ENCODE measurements around the gene RAPGEF4. TPM values are rescaled to one million over a fixed set of nuclear protein-coding genes. Genes with fewer than 3 reads are reported as not detected.

RAPGEF4 gene
- total RNA-seq (2021; fragmentation: NEBNext Ultra II Directional; extraction: Animal tissue kit (Norgen Biotek cat#: 25700)): 1.4 and 2.6 TPM in 2 replicates
- 1.2 TPM in 2 replicates for polyA plus RNA-seq (2011; rRNA removed)
- 0.78 TPM for polyA plus RNA-seq (2011; cell fraction: cytosol; rRNA removed)
- 3.1 TPM for polyA plus RNA-seq (2011; cell fraction: nucleus; rRNA removed)
- 1.1 to 2.5 TPM (median 1.4 TPM) in 4 replicates for polyA plus RNA-seq (2012, experiment 1 of 2)
- polyA plus RNA-seq (2012, experiment 2 of 2): 0.35 TPM
- polyA plus RNA-seq (2013, experiment 1 of 2): 0.81 TPM
- 1.0 TPM for polyA plus RNA-seq (2013, experiment 2 of 2)
- 9.9 and 11.3 TPM in 2 replicates for polyA minus RNA-seq (2011; rRNA and poly(A)+ RNA removed)
- polyA minus RNA-seq (2011; cell fraction: cytosol; rRNA and poly(A)+ RNA removed): 1.9 TPM
- 17.0 TPM for polyA minus RNA-seq (2011; cell fraction: nucleus; rRNA and poly(A)+ RNA removed)
- long read RNA-seq, experiment 1, partial matches to known transcripts: 1 of 1 reads
- long read RNA-seq, experiment 1, other reads (novel, unspliced or antisense): 0 of 1 reads
- long read RNA-seq, experiment 2: 0 reads

GRCh38 chr2:172735582-172736423 lies at the start of gene RAPGEF4:
Gene RAPGEF4, plus strand, starts transcription at chr2:172735845. Its CDS starts 139 bp downstream, at chr2:172735984.
- H2BK120ac ChIP-seq (replicated peaks; ENCODE audit: low read depth, low read length): no peak within 1 kb of the TSS
- FAIRE-seq (no peak), DNase-seq (ENCODE audit: low read depth in 1 of 2, low spot score in 2 of 2) (peak in 1 of 2 experiments; percentile 63)
- no peak within 1 kb of the TSS for H2AK5ac ChIP-seq (ENCODE audit: low read depth, low read length)
- H3K4ac ChIP-seq (replicated peaks; ENCODE audit: insufficient read length, low read depth, low read length): no peak within 1 kb of the TSS
- no peak within 1 kb of the TSS for H3K56ac ChIP-seq (replicated peaks; ENCODE audit: insufficient read length, low read depth, low read length)
- H3K9ac ChIP-seq (replicated peaks in 1 of 4; ENCODE audit: extremely low read depth in 1 of 4, low read depth in 3 of 4, low read length in 3 of 4): peak within 1 kb of the TSS in 1 of 4 experiments; percentile 31; a peak in 4 of 7 replicates
- no peaks in the 10 kb centered on the region for H3K36me3 ChIP-seq (ENCODE audit: control insufficient read depth in 2 of 4, insufficient read depth in 4 of 4, low read length in 3 of 4)
- H3K27ac ChIP-seq (ENCODE audit: low read depth, low read length): no peak within 1 kb of the TSS
- no peaks in the 10 kb centered on the region for H4K20me1 ChIP-seq (replicated peaks in 1 of 2; ENCODE audit: control insufficient read depth in 1 of 2, insufficient read depth in 2 of 2, low read length in 2 of 2)
- no peak within 1 kb of the TSS for H2BK5ac ChIP-seq (ENCODE audit: low read depth, low read length)
- no peak within 1 kb of the TSS for H3K23ac ChIP-seq (ENCODE audit: insufficient read length)
- no peaks in the 10 kb centered on the region for H3K9me3 ChIP-seq (ENCODE audit: insufficient read depth in 2 of 2, low read depth in 1 of 2, low read length in 1 of 2)
- peaks cover 0 to 4% (median 2%) of the 10 kb centered on the region in 4 experiments; a peak in 5 of 7 replicates for H3K4me1 ChIP-seq (replicated peaks in 1 of 4; ENCODE audit: control insufficient read depth in 3 of 4, insufficient read depth in 4 of 4, low read length in 3 of 4)
- no peak within 1 kb of the TSS for H4K91ac ChIP-seq (replicated peaks; ENCODE audit: insufficient read length, low read length)
- no peak within 1 kb of the TSS for H3K14ac ChIP-seq (ENCODE audit: insufficient read length)
- no peak within 1 kb of the TSS for H2BK20ac ChIP-seq (ENCODE audit: low read length)
- peak within 1 kb of the TSS; percentile 77 to 80 for H3K4me2 ChIP-seq (ENCODE audit: insufficient read depth in 1 of 2, low read depth in 2 of 2, low read length in 2 of 2)
- H3K79me1 ChIP-seq (ENCODE audit: low read depth, low read length): no peaks in the 10 kb centered on the region
- H4K5ac ChIP-seq (ENCODE audit: insufficient read length, low read depth, low read length): no peak within 1 kb of the TSS
- no peak within 1 kb of the TSS; the same call in 1 of the 2 replicates for H3K18ac ChIP-seq (ENCODE audit: extremely low read depth, low read length)
- H2BK15ac ChIP-seq (ENCODE audit: low read length): no peak within 1 kb of the TSS
- POLR2A ChIA-PET (ENCODE audit: partially characterized antibody): interaction anchor here (1.8 kb wide), 1 partner anchor 9 kb away, joined by 8 read pairs; no protein-coding TSS in a partner anchor
- peak within 1 kb of the TSS; percentile 69 for H4K8ac ChIP-seq (ENCODE audit: extremely low read depth, insufficient read depth, low read length)
- WGBS, 2 experiments (ENCODE audit: extremely low coverage in 1 of 2, insufficient coverage in 1 of 2, insufficient read length in 1 of 2, insufficient replicate concordance in 2 of 2, low coverage in 1 of 2, low lambda C conversion rate in 2 of 2, missing lambda C conversion rate in 1 of 2): 3% methylated on average over 30 of the region's 95 CpGs; no CpG with 5 or more reads in 1 of the 2 experiments
- H3K27me3 ChIP-seq (replicated peaks in 1 of 4; ENCODE audit: control insufficient read depth in 3 of 4, extremely low read depth in 1 of 4, insufficient read depth in 3 of 4, low read length in 3 of 4): peaks cover 1 to 23% (median 13%) of the 10 kb centered on the region in 4 experiments
- H2BK12ac ChIP-seq (ENCODE audit: low read depth, low read length): no peak within 1 kb of the TSS
- peaks cover 9% of the 10 kb centered on the region; the same call in 1 of the 2 replicates for H3K23me2 ChIP-seq (ENCODE audit: low read depth, low read length)
- H3K4me3 ChIP-seq (ENCODE audit: extremely low read depth in 1 of 4, insufficient read depth in 2 of 4, low read depth in 3 of 4, low read length in 4 of 4): peak within 1 kb of the TSS; percentile 51 to 68 (median 57)
- H3K79me2 ChIP-seq (ENCODE audit: control insufficient read depth in 1 of 2, insufficient read depth in 2 of 2, low read length in 2 of 2): no peaks in the 10 kb centered on the region
- peak within 1 kb of the TSS; percentile 73 for H2AFZ ChIP-seq (ENCODE audit: low read length)
- CTCF ChIA-PET (ENCODE audit: partially characterized antibody): no interaction called here
- TF ChIP-seq EGR1 (IDR thresholded peaks at IDR 0.05; ENCODE audit: borderline replicate concordance, low read depth, low read length) (peak; percentile 73; the same call in 1 of the 2 replicates), EZH2 (IDR thresholded peaks at IDR 0.05; ENCODE audit: low read depth, low read length, severe bottlenecking) (peak; percentile 46)

Data from H1 (cell line).